ENCODE data around the gene BANF2.

GRCh38 chr20:17725094-17725835, 25.5 kb downstream of the BANF2 start:
- TF ChIP-seq CTCF (conservative IDR thresholded peaks at IDR 0.05 in 1 of 2, IDR thresholded peaks at IDR 0.05 in 1 of 2; ENCODE audit: extremely low read depth in 1 of 2, insufficient read depth in 1 of 2, low read depth in 1 of 2, low read length in 2 of 2) (no peak), EZH2 (IDR thresholded peaks at IDR 0.05; ENCODE audit: borderline replicate concordance, low read length) (no peak)

All from mammary epithelial cell (primary cell).